Trophoblast cell (in vitro differentiated cells and primary cell): ENCODE measurements around the gene SAMD14.

ENCODE experiments used
- DNase-seq, 2 donors: peaks; one replicate each; pipeline ENCODE4 v3.0.0-alpha.2; 2016
- H2AFZ ChIP-seq: 2 replicates; pipeline ENCODE4 v1.6.1; 2013; ENCODE audit warnings: low read length, moderate library complexity, mild to moderate bottlenecking; ENCODE audit not compliant: insufficient read depth, poor library complexity
- H2AK5ac ChIP-seq: 2 replicates; pipeline ENCODE4 v1.6.1; 2013; ENCODE audit warnings: mild to moderate bottlenecking, low read length
- H2BK120ac ChIP-seq: 2 replicates; pipeline ENCODE4 v1.6.1; 2013; ENCODE audit warnings: low read length, mild to moderate bottlenecking, moderate library complexity; ENCODE audit not compliant: insufficient read depth, poor library complexity
- H2BK12ac ChIP-seq: 2 replicates; pipeline ENCODE4 v1.6.1; 2013; ENCODE audit warnings: mild to moderate bottlenecking, low read length, moderate library complexity
- H2BK5ac ChIP-seq: 2 replicates; pipeline ENCODE4 v1.6.1; 2013; ENCODE audit warnings: low read length, low read depth, moderate library complexity, mild to moderate bottlenecking; ENCODE audit not compliant: poor library complexity
- H3K14ac ChIP-seq: 2 replicates; pipeline ENCODE4 v1.6.1; 2013; ENCODE audit warnings: mild to moderate bottlenecking, low read length
- H3K18ac ChIP-seq: 2 replicates; pipeline ENCODE4 v1.6.1; 2013; ENCODE audit warnings: mild to moderate bottlenecking, low read length
- H3K23ac ChIP-seq: 2 replicates; pipeline ENCODE4 v1.6.1; 2013; ENCODE audit warnings: low read length
- H3K27ac ChIP-seq: 2 replicates; pipeline ENCODE4 v1.5.1; 2013; ENCODE audit warnings: low read depth, mild to moderate bottlenecking, inconsistent platforms, low read length, moderate library complexity
- H3K27me3 ChIP-seq: 2 replicates; pipeline ENCODE4 v1.6.1; 2013; ENCODE audit warnings: inconsistent platforms, mild to moderate bottlenecking, low read length, moderate library complexity; ENCODE audit not compliant: insufficient read depth
- H3K36me3 ChIP-seq, 2 experiments: 1 replicate in 1 of 2; 2 replicates in 1 of 2; pipeline ENCODE4 v1.6.1; 2013; ENCODE audit warnings: low read length in 2 of 2, mild to moderate bottlenecking in 2 of 2, moderate library complexity in 1 of 2; ENCODE audit not compliant: insufficient read depth in 2 of 2, control insufficient read depth in 1 of 2
- H3K4ac ChIP-seq: 2 replicates; pipeline ENCODE4 v1.6.1; 2013; ENCODE audit warnings: low read depth, mild to moderate bottlenecking, low read length, moderate library complexity
- H3K4me1 ChIP-seq, 2 experiments: 1 replicate in 1 of 2; 2 replicates in 1 of 2; pipeline ENCODE4 v1.6.1; 2013; ENCODE audit warnings: low read length in 2 of 2, mild to moderate bottlenecking in 2 of 2, moderate library complexity in 1 of 2; ENCODE audit not compliant: insufficient read depth in 2 of 2, control insufficient read depth in 1 of 2
- H3K4me2 ChIP-seq: 2 replicates; pipeline ENCODE4 v1.6.1; 2013; ENCODE audit warnings: inconsistent platforms, mild to moderate bottlenecking, low read length, moderate library complexity
- H3K4me3 ChIP-seq: 2 replicates; pipeline ENCODE4 v1.5.1; 2013; ENCODE audit warnings: mild to moderate bottlenecking, low read depth, low read length, inconsistent platforms
- H3K79me1 ChIP-seq: one replicate; pipeline ENCODE4 v1.6.1; 2013; ENCODE audit warnings: low read length
- H3K79me2 ChIP-seq: 2 replicates; pipeline ENCODE4 v1.6.1; 2013; ENCODE audit warnings: low read length, mild to moderate bottlenecking; ENCODE audit not compliant: control insufficient read depth, insufficient read depth, poor library complexity
- H3K9ac ChIP-seq: 2 replicates; pipeline ENCODE4 v1.6.1; 2013; ENCODE audit warnings: mild to moderate bottlenecking, low read length
- H3K9me3 ChIP-seq: 2 replicates; pipeline ENCODE4 v1.6.1; 2013; ENCODE audit warnings: low read depth, mild to moderate bottlenecking, control low read depth, inconsistent platforms, low read length; ENCODE audit not compliant: insufficient read depth
- H4K12ac ChIP-seq: 2 replicates; pipeline ENCODE4 v1.6.1; 2013; ENCODE audit warnings: low read depth, mild to moderate bottlenecking, low read length, moderate library complexity
- H4K8ac ChIP-seq: 2 replicates; pipeline ENCODE4 v1.6.1; 2013; ENCODE audit warnings: low read depth, mild to moderate bottlenecking, low read length, moderate library complexity
- H4K91ac ChIP-seq: one replicate; pipeline ENCODE4 v1.6.1; 2013; ENCODE audit warnings: low read depth, mild to moderate bottlenecking, low read length, moderate library complexity
- WGBS: extraction: QIAGEN DNeasy Blood & Tissue Kit; methylation state at CpG from one replicate; pipeline ENCODE4 v1.1.7; 2013; ENCODE audit warnings: missing lambda C conversion rate; ENCODE audit not compliant: insufficient read length, insufficient coverage; ENCODE audit errors: extremely low coverage; 5-methylcytosine and 5-hydroxymethylcytosine counted together

Gene SAMD14

GRCh38 chr17:50110591-50111349, 19.2 kb downstream of the SAMD14 start:
- Histone ChIP-seq H3K79me2 (peaks cover 3% of the 10 kb centered on the region), H2AK5ac (no peak overlapping the region), H3K4me1 (peaks cover 17% of the 10 kb centered on the region in 2 experiments), H3K9me3 (peaks cover 5% of the 10 kb centered on the region), H2BK12ac (no peak overlapping the region), H3K14ac (no peak overlapping the region), H3K79me1 (peaks cover 13% of the 10 kb centered on the region), H3K23ac (no peak overlapping the region), H4K91ac (peak overlapping the region; percentile 7), H3K27me3 (no peaks in the 10 kb centered on the region), H3K27ac (no peak overlapping the region), H3K36me3 (peaks cover 10 to 14% of the 10 kb centered on the region in 2 experiments), H2AFZ (no peak overlapping the region), H3K4me3 (no peak overlapping the region), H3K18ac (no peak overlapping the region), H3K9ac (no peak overlapping the region), H3K4me2 (no peak overlapping the region), H2BK5ac (no peak overlapping the region), H4K12ac (no peak overlapping the region), H3K4ac (no peak overlapping the region), H2BK120ac (peak overlapping the region; percentile 5), H4K8ac (no peak overlapping the region)
- no peak for DNase-seq
- no CpG with 5 or more reads among the region's 19 CpGs for WGBS

GRCh38 chr17:50109785-50110184, 20.2 kb downstream of the SAMD14 start:
- H2BK12ac ChIP-seq, result no peak overlapping the region
- no peak overlapping the region for H3K14ac ChIP-seq
- H3K9ac ChIP-seq, result no peak overlapping the region
- H3K27ac ChIP-seq, result no peak overlapping the region
- no CpG with 5 or more reads among the region's 19 CpGs for WGBS
- H2AFZ ChIP-seq, result no peak overlapping the region
- DNase-seq, result no peak
- H2AK5ac ChIP-seq, result no peak overlapping the region
- H3K4me1 ChIP-seq, result peaks cover 17% of the 10 kb centered on the region in 2 experiments
- no peaks in the 10 kb centered on the region for H3K27me3 ChIP-seq
- no peak overlapping the region for H3K4me3 ChIP-seq
- peaks cover 13% of the 10 kb centered on the region for H3K79me1 ChIP-seq
- H3K4me2 ChIP-seq, result no peak overlapping the region
- no peak overlapping the region for H2BK5ac ChIP-seq
- H3K23ac ChIP-seq, result no peak overlapping the region
- H2BK120ac ChIP-seq, result no peak overlapping the region
- H4K12ac ChIP-seq, result no peak overlapping the region
- peaks cover 3% of the 10 kb centered on the region for H3K79me2 ChIP-seq
- peaks cover 10 to 12% of the 10 kb centered on the region in 2 experiments for H3K36me3 ChIP-seq
- H4K91ac ChIP-seq, result no peak overlapping the region
- peaks cover 5% of the 10 kb centered on the region for H3K9me3 ChIP-seq
- no peak overlapping the region for H3K18ac ChIP-seq
- H3K4ac ChIP-seq, result no peak overlapping the region
- no peak overlapping the region for H4K8ac ChIP-seq

DNA sequence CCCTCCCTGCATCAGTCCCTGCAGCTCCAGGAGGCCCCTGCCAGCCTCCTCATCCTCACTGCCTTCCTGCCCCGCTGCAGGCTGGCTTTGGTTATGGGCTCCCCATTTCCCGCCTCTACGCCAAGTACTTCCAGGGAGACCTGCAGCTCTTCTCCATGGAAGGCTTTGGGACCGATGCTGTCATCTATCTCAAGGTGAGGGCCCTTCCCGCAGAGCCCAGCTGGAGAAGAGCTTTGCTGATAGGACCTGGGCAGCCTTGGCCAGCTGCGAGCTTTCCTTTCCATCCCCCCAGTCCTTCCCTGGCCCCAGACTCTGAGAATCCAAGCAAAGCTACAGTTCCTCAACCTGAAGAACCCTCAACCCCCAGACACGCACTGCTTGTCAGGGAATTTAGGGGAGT, 20.8 kb downstream of the SAMD14 start:
- no peak overlapping the region for H3K18ac ChIP-seq
- no peak overlapping the region for H3K4me3 ChIP-seq
- no peak overlapping the region for H3K23ac ChIP-seq
- WGBS, result no CpG with 5 or more reads among the region's 7 CpGs
- H3K79me2 ChIP-seq, result peaks cover 3% of the 10 kb centered on the region
- H4K12ac ChIP-seq, result no peak overlapping the region
- peaks cover 13% of the 10 kb centered on the region for H3K79me1 ChIP-seq
- H4K91ac ChIP-seq, result no peak overlapping the region
- H2AFZ ChIP-seq, result no peak overlapping the region
- no peak overlapping the region for H4K8ac ChIP-seq
- H3K4me1 ChIP-seq, result peaks cover 17% of the 10 kb centered on the region in 2 experiments
- H2BK5ac ChIP-seq, result no peak overlapping the region
- peaks cover 8 to 11% of the 10 kb centered on the region in 2 experiments for H3K36me3 ChIP-seq
- H2BK120ac ChIP-seq, result no peak overlapping the region
- no peak for DNase-seq
- no peak overlapping the region for H2AK5ac ChIP-seq
- H2BK12ac ChIP-seq, result no peak overlapping the region
- H3K4me2 ChIP-seq, result no peak overlapping the region
- H3K27me3 ChIP-seq, result no peaks in the 10 kb centered on the region
- no peak overlapping the region for H3K9ac ChIP-seq
- no peak overlapping the region for H3K14ac ChIP-seq
- H3K27ac ChIP-seq, result no peak overlapping the region
- H3K9me3 ChIP-seq, result peaks cover 3% of the 10 kb centered on the region
- H3K4ac ChIP-seq, result no peak overlapping the region

DNA sequence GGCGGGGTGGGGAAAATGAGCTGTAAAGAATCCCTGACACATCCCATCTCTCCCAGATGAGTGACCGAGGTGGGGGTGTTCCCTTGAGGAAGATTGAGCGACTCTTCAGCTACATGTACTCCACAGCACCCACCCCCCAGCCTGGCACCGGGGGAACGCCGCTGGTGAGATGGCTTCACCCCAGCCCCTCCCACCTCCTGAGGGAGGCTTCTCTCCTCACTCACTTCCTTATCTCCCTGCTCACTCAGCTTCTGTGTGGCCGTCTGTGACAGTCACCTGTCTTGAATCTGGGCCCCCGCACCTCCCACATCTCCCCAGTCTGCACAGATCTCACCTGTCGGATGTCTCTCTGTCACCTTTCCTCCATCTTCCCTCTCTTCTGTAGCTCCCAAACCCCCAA, 21.4 kb downstream of the SAMD14 start:
- no peaks in the 10 kb centered on the region for H3K27me3 ChIP-seq
- H2BK12ac ChIP-seq, result no peak overlapping the region
- H2AFZ ChIP-seq, result no peak overlapping the region
- H3K4me1 ChIP-seq, result peaks cover 17% of the 10 kb centered on the region in 2 experiments
- H3K14ac ChIP-seq, result no peak overlapping the region
- no peak overlapping the region for H2AK5ac ChIP-seq
- H2BK120ac ChIP-seq, result no peak overlapping the region
- H4K91ac ChIP-seq, result no peak overlapping the region
- H3K4me3 ChIP-seq, result no peak overlapping the region
- H3K18ac ChIP-seq, result no peak overlapping the region
- H4K8ac ChIP-seq, result no peak overlapping the region
- no peak overlapping the region for H3K4me2 ChIP-seq
- peaks cover 3% of the 10 kb centered on the region for H3K79me2 ChIP-seq
- no peak overlapping the region for H4K12ac ChIP-seq
- no peak for DNase-seq
- no peak overlapping the region for H3K27ac ChIP-seq
- WGBS, result no CpG with 5 or more reads among the region's 9 CpGs
- no peak overlapping the region for H3K9ac ChIP-seq
- peaks cover 13% of the 10 kb centered on the region for H3K79me1 ChIP-seq
- H3K4ac ChIP-seq, result no peak overlapping the region
- H3K36me3 ChIP-seq, result peaks cover 4 to 6% of the 10 kb centered on the region in 2 experiments
- H3K9me3 ChIP-seq, result peaks cover 3% of the 10 kb centered on the region
- no peak overlapping the region for H2BK5ac ChIP-seq
- H3K23ac ChIP-seq, result no peak overlapping the region
